OCI-LY1 (cell line): ENCODE results near the gene POU4F1.

ENCODE experiments used
- H2AFZ ChIP-seq: fragments of 200-600 bp; sonication (generic), shearing (Covaris generic); 2 replicates; pipeline ENCODE4 v1.6.0; 2014; ENCODE audit warnings: antibody characterized with exemption, mild to moderate bottlenecking, low read length
- H3F3A ChIP-seq: fragments of 200-600 bp; sonication (generic), shearing (Covaris generic); 2 replicates; pipeline ENCODE4 v1.6.0; 2014; ENCODE audit warnings: mild to moderate bottlenecking, antibody characterized with exemption, low read length, moderate library complexity; ENCODE audit not compliant: insufficient read depth
- H3K27ac ChIP-seq: fragments of 200-600 bp; sonication (generic); 2 replicates; pipeline ENCODE4 v1.5.1; 2014; ENCODE audit warnings: low read length, mixed run types, mild to moderate bottlenecking, low read depth; ENCODE audit not compliant: poor library complexity, severe bottlenecking
- H3K27me3 ChIP-seq: fragments of 200-600 bp; sonication (generic); 2 replicates; pipeline ENCODE4 v1.6.0; 2014; ENCODE audit warnings: antibody characterized with exemption, mild to moderate bottlenecking, low read length, moderate library complexity; ENCODE audit not compliant: insufficient read depth
- H3K36me3 ChIP-seq: fragments of 200-600 bp; sonication (generic); 2 replicates; pipeline ENCODE4 v1.6.1; 2014; ENCODE audit warnings: mild to moderate bottlenecking, antibody characterized with exemption, low read length, moderate library complexity, mixed read lengths; ENCODE audit not compliant: insufficient read depth
- H3K4me1 ChIP-seq: fragments of 200-600 bp; sonication (generic); 2 replicates; pipeline ENCODE4 v1.5.1; 2014; ENCODE audit warnings: mild to moderate bottlenecking, low read length, moderate library complexity; ENCODE audit not compliant: insufficient read depth, severe bottlenecking
- H3K4me2 ChIP-seq: fragments of 200-600 bp; sonication (generic), shearing (Covaris generic); 2 replicates; pipeline ENCODE4 v1.6.1; 2014; ENCODE audit warnings: low read length
- H3K4me3 ChIP-seq: fragments of 200-600 bp; sonication (generic); 2 replicates; pipeline ENCODE4 v1.5.1; 2014; ENCODE audit warnings: low read length, low read depth, mild to moderate bottlenecking, mixed read lengths; ENCODE audit not compliant: poor library complexity, severe bottlenecking
- H3K79me2 ChIP-seq: fragments of 200-600 bp; shearing (Covaris generic); 2 replicates; pipeline ENCODE4 v1.6.1; 2016; ENCODE audit warnings: mixed run types, low read length, mixed read lengths; ENCODE audit not compliant: insufficient read depth
- H3K9ac ChIP-seq: fragments of 200-600 bp; sonication (generic), shearing (Covaris generic); 2 replicates; pipeline ENCODE4 v1.6.1; 2014; ENCODE audit warnings: mild to moderate bottlenecking, low read length, mixed read lengths
- H3K9me2 ChIP-seq: fragments of 200-600 bp; sonication (generic), shearing (Covaris generic); 2 replicates; pipeline ENCODE4 v1.6.1; 2014; ENCODE audit warnings: low read depth, mild to moderate bottlenecking, low read length, mixed read lengths
- H3K9me3 ChIP-seq: fragments of 200-600 bp; shearing (Covaris generic); 2 replicates; pipeline ENCODE4 v1.6.1; 2014; ENCODE audit warnings: low read length, mixed read lengths
- H4K20me1 ChIP-seq: fragments of 200-600 bp; sonication (generic), shearing (Covaris generic); 2 replicates; pipeline ENCODE4 v1.6.0; 2016; ENCODE audit warnings: mild to moderate bottlenecking, low read length; ENCODE audit not compliant: insufficient read depth
- EZH2 ChIP-seq: fragments of 200-600 bp; sonication (generic), shearing (Covaris generic); IDR thresholded peaks from 2 replicates; pipeline ENCODE4 v1.8.0; 2017; ENCODE audit warnings: borderline replicate concordance, mixed run types, mild to moderate bottlenecking, antibody characterized with exemption, low read length, moderate library complexity, mixed read lengths
- TF ChIP-seq, protein P1 (sequence below): fragments of 200-600 bp; sonication (generic), shearing (Covaris generic); IDR thresholded peaks from 2 replicates; pipeline ENCODE4 v1.5.1; 2017; ENCODE audit warnings: mild to moderate bottlenecking, antibody characterized with exemption, low read length, moderate library complexity, mixed read lengths

The POU4F1 gene

DNA sequence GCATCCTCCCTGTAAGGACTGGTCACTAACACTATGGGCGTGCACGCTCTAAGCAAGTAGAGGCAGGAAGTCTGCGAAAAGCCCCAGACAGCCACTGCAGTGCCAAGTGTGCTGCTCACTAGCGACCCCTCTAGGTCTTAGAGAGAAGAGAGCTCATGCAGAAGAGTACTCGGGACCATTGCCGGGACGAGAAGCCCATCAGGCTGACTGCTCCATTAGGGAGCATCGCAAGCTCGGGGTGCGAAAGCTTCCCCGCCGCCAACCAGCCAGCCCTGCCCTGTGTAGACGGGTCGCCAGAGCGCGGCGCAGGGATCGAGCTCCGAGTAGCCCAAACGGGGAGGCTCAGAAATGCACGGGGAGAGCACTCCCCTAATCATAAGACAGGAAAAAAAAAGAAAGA lies 16.6 kb downstream of the POU4F1 start:
- no peaks in the 10 kb centered on the region for H3K9me3 ChIP-seq
- TF ChIP-seq, protein P1, sequence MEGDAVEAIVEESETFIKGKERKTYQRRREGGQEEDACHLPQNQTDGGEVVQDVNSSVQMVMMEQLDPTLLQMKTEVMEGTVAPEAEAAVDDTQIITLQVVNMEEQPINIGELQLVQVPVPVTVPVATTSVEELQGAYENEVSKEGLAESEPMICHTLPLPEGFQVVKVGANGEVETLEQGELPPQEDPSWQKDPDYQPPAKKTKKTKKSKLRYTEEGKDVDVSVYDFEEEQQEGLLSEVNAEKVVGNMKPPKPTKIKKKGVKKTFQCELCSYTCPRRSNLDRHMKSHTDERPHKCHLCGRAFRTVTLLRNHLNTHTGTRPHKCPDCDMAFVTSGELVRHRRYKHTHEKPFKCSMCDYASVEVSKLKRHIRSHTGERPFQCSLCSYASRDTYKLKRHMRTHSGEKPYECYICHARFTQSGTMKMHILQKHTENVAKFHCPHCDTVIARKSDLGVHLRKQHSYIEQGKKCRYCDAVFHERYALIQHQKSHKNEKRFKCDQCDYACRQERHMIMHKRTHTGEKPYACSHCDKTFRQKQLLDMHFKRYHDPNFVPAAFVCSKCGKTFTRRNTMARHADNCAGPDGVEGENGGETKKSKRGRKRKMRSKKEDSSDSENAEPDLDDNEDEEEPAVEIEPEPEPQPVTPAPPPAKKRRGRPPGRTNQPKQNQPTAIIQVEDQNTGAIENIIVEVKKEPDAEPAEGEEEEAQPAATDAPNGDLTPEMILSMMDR: peak; percentile 48
- TF ChIP-seq EZH2: no peak
- no peak overlapping the region for H3K4me3 ChIP-seq
- H3K9me2 ChIP-seq: no peaks in the 10 kb centered on the region
- no peaks in the 10 kb centered on the region for H3K27me3 ChIP-seq
- H3K36me3 ChIP-seq: no peaks in the 10 kb centered on the region
- H3K9ac ChIP-seq: no peak overlapping the region
- no peak overlapping the region for H3K4me2 ChIP-seq
- H2AFZ ChIP-seq: no peak overlapping the region
- no peaks in the 10 kb centered on the region for H3F3A ChIP-seq
- H3K4me1 ChIP-seq: no peaks in the 10 kb centered on the region
- no peak overlapping the region for H3K27ac ChIP-seq
- H3K79me2 ChIP-seq: no peaks in the 10 kb centered on the region
- H4K20me1 ChIP-seq: no peaks in the 10 kb centered on the region

DNA sequence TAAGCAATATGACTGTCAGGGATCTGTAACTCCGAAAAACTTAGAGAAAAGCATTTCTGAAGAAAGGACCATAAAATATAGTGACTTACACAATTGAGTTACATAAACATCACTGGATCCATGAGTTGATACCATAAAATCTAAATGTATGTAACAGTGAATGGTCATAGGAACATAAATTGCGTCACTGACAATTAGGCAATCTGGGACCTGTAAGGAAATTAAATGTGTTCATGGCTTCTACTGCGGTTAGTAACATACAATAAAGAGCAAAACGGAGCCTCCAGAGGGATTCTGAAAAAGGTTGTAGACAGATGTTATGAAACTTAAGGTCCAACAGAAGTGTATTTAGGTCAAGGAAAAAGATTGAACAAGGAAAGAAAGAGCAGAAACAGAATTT lies 27.1 kb downstream of the POU4F1 start:
- H3K4me2 ChIP-seq: no peak overlapping the region
- no peak for TF ChIP-seq EZH2
- TF ChIP-seq, protein P1: no peak
- no peaks in the 10 kb centered on the region for H3K9me3 ChIP-seq
- no peaks in the 10 kb centered on the region for H3K4me1 ChIP-seq
- no peak overlapping the region for H3K9ac ChIP-seq
- H2AFZ ChIP-seq: no peak overlapping the region
- no peak overlapping the region for H3K4me3 ChIP-seq
- H3K27ac ChIP-seq: no peak overlapping the region
- no peaks in the 10 kb centered on the region for H4K20me1 ChIP-seq
- H3K9me2 ChIP-seq: no peaks in the 10 kb centered on the region
- 0 out of 2 replicates have a peak, but pooled peaks cover 7% of the 10 kb centered on the region for H3K27me3 ChIP-seq
- H3K36me3 ChIP-seq: no peaks in the 10 kb centered on the region
- no peaks in the 10 kb centered on the region for H3F3A ChIP-seq
- H3K79me2 ChIP-seq: no peaks in the 10 kb centered on the region

DNA sequence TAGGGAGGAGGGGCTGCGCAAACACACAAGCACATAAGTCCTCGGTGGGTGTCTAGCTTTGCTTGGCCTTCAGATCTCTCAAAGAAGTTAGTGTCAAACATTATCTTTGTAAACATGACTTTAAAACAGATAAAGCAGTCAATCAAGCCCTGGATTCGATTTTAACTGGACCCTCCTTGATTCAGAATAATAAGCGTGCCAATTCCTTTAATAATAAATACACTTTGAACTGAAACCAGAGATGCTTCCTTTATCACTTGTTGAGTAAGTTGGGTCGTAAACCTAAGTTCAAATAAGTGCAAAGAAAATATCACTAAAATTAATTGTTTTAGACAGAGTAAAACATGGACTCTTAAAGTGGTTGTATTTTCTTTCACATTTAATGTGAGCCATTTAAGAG lies 30.9 kb downstream of the POU4F1 start:
- Histone ChIP-seq H3K36me3 (no peaks in the 10 kb centered on the region), H4K20me1 (no peaks in the 10 kb centered on the region), H3K9ac (no peak overlapping the region), H3K4me3 (no peak overlapping the region), H3K27ac (no peak overlapping the region), H3K79me2 (no peaks in the 10 kb centered on the region), H2AFZ (no peak overlapping the region), H3K4me2 (no peak overlapping the region), H3F3A (no peaks in the 10 kb centered on the region), H3K4me1 (no peaks in the 10 kb centered on the region), H3K27me3 (no peaks in the 10 kb centered on the region), H3K9me2 (no peaks in the 10 kb centered on the region), H3K9me3 (no peaks in the 10 kb centered on the region)
- no peak for TF ChIP-seq EZH2
- TF ChIP-seq, protein P1: no peak
